Gastrocnemius medialis (tissue), 4 donors: Measurements from ENCODE around the gene ACIN1. TPM values are rescaled to one million over a fixed set of nuclear protein-coding genes. Genes with fewer than 3 reads are reported as not detected.

Source experiments
- ATAC-seq, 2 donors: fragments of 150-250 bp; one replicate each; pipeline ENCODE4 v1.9.1; 2016
- DNase-seq, 2 donors: peaks; one replicate each; pipeline ENCODE4 v3.0.0-alpha.2; 2019
- H3K27ac ChIP-seq, 4 donors: fragments of 200-600 bp; sonication (generic); 1 replicate in 1 of 4; 2 replicates in 3 of 4; pipeline ENCODE4 v1.5.1; 2016 to 2018; ENCODE audit warnings: mild to moderate bottlenecking in 2 of 4, moderate library complexity in 1 of 4
- H3K27me3 ChIP-seq, 3 donors: fragments of 200-600 bp; sonication (generic) in 2 of 3; 1 replicate in 1 of 3; 2 replicates in 2 of 3; pipeline versions ENCODE4 v1.5.1 to v1.6.0; 2016 to 2019; ENCODE audit warnings: mild to moderate bottlenecking in 1 of 3, moderate library complexity in 1 of 3
- H3K36me3 ChIP-seq, 2 donors: fragments of 200-600 bp; sonication (generic) in 1 of 2; one replicate each; pipeline ENCODE4 v1.5.1; 2017 to 2018
- H3K4me1 ChIP-seq, 2 donors: fragments of 200-600 bp; sonication (generic) in 1 of 2; one replicate each; pipeline ENCODE4 v1.5.1; 2016 to 2017; ENCODE audit warnings: mild to moderate bottlenecking in 2 of 2
- H3K4me3 ChIP-seq, 4 donors: fragments of 200-600 bp; sonication (generic) in 3 of 4; 1 replicate in 1 of 4; 2 replicates in 3 of 4; pipeline ENCODE4 v1.5.1; 2016 to 2019; ENCODE audit warnings: mild to moderate bottlenecking in 2 of 4
- H3K9me3 ChIP-seq, 3 donors: fragments of 200-600 bp; sonication (generic) in 2 of 3; 1 replicate in 1 of 3; 2 replicates in 2 of 3; pipeline ENCODE4 v1.5.1; 2016 to 2019
- POLR2A ChIP-seq, 2 donors: fragments of 450-650 bp; IDR thresholded peaks; one replicate each; pipeline ENCODE4 v1.6.1; 2017; ENCODE audit warnings: antibody characterized with exemption in 2 of 2, mild to moderate bottlenecking in 2 of 2, moderate library complexity in 2 of 2
- in situ Hi-C, 4 donors: fragments of 200-750 bp; cut with MboI; loops; one replicate each; pipeline versions ENCODE4 v1.15.0 to v1.8.0; 2017; ENCODE audit warnings: low sequenced_read_pairs in 4 of 4
- intact Hi-C: fragments of 100-400 bp; cut with DNase I; formaldehyde crosslinking; loops from one replicate; pipeline ENCODE4 v1.15.1; 2023; ENCODE audit warnings: low total_unique reads
- total RNA-seq, 4 donors: library from RNA; depleted of rRNA; stranded (reverse); fragments of >200 nt; gene quantifications; one replicate each; pipeline versions ENCODE4 v1.1.0 to v1.2.3, GENCODE V29; 2016
- TF ChIP-seq, protein P1 (sequence below), 5 experiments: fragments of 450-650 bp in 3 of 5; fragments of 200-600 bp in 2 of 5; sonication (generic) in 2 of 5; IDR thresholded peaks in 4 of 5; conservative IDR thresholded peaks in 1 of 5; 1 replicate in 4 of 5; 2 replicates in 1 of 5; pipeline ENCODE4 v1.5.1; 2016 to 2019; ENCODE audit warnings: antibody characterized with exemption in 5 of 5, mild to moderate bottlenecking in 3 of 5, moderate library complexity in 3 of 5

The ACIN1 gene
- total RNA-seq, 4 donors from 2014 or later: 61.9 to 74.8 (median 70.6) TPM

DNA sequence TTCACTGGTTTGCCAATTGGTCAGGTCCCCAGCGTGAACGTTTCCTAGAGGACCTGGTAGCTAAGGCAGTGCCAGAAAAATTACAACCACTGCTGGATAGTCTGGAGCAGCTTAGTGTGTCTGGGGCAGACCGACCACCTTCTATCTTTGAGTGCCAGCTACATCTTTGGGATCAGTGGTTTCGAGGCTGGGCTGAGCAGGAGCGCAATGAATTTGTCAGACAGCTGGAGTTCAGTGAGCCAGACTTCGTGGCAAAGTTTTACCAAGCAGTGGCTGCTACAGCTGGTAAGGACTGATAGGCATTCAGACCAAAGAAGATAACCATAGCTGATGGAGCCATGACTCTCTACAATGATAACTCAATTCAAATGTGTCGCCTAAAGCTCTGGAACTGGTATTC lies 2.9 kb upstream of the ACIN1 start:
- in situ Hi-C loops: no loop called here
- Histone ChIP-seq H3K9me3 (no peaks in the 10 kb centered on the region), H3K4me3 (no peak overlapping the region), H3K27ac (no peak overlapping the region), H3K4me1 (peaks cover 24 to 29% of the 10 kb centered on the region in 2 donors), H3K36me3 (peaks cover 0 to 16% of the 10 kb centered on the region in 2 donors), H3K27me3 (no peaks in the 10 kb centered on the region)
- intact Hi-C loops: no loop called here
- DNase-seq: no peak
- ATAC-seq: no peak
- no peak for TF ChIP-seq POLR2A (IDR thresholded peaks at IDR 0.05)
- TF ChIP-seq, protein P1, sequence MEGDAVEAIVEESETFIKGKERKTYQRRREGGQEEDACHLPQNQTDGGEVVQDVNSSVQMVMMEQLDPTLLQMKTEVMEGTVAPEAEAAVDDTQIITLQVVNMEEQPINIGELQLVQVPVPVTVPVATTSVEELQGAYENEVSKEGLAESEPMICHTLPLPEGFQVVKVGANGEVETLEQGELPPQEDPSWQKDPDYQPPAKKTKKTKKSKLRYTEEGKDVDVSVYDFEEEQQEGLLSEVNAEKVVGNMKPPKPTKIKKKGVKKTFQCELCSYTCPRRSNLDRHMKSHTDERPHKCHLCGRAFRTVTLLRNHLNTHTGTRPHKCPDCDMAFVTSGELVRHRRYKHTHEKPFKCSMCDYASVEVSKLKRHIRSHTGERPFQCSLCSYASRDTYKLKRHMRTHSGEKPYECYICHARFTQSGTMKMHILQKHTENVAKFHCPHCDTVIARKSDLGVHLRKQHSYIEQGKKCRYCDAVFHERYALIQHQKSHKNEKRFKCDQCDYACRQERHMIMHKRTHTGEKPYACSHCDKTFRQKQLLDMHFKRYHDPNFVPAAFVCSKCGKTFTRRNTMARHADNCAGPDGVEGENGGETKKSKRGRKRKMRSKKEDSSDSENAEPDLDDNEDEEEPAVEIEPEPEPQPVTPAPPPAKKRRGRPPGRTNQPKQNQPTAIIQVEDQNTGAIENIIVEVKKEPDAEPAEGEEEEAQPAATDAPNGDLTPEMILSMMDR (IDR thresholded peaks at IDR 0.05 in 4 of 5, conservative IDR thresholded peaks at IDR 0.05 in 1 of 5): no peak

DNA sequence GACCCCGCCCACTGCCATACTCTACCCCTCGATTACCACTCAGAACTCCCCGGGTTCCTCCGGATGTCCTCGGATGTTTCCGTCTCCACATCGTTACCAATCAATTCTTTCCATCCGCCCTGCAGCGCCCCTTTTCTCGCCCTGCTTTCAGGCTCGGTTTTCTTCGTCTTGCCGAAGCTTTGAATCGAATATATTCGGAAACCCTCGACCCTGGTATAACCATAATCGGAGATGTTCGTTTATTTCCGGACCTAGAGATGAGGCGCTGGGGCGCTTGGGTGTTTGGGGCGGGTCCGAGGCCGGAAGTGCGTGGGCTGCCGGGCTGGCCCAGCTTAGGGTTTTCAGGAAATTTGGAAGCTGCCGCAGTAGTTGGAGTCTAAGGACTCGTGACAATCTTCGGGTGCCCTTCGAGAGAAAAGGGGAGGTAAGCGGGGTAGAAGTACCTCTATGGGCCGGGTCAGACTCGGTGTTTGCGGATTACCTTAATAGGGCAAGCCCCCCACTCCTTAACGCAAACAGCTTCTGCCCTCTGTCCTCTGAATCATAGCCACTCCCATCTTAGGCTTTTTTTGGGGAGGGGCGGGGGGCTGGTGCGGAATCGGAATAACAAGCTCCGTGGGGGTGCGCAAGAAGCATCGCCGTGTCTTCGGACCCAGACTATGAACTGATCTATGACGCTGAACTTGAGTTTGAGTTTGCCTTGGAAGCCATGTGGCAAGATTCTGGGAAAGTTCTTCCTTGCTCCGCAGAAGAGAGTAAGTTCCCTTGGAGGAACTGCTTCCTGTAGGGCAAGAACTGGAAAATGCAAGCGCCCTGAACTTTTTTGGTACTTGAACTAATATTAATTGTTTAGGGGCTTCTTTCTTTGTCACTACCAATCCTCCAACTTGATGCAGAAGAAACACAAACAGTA lies 516 bp upstream of the ACIN1 start, which contains the start of gene C14orf119:
C14orf119 (plus strand) TSS at position 310 of the 913 bp plus-strand sequence. CDS start 2,154 bp downstream, outside the sequence.
- Histone ChIP-seq H3K36me3 (peaks cover 0 to 37% of the 10 kb centered on the region in 2 donors), H3K27ac (peak within 1 kb of the TSS; percentile 91 to 100 (median 96)), H3K4me1 (peaks cover 27 to 32% of the 10 kb centered on the region in 2 donors), H3K4me3 (peak within 1 kb of the TSS; percentile 73 to 99 (median 82)), H3K9me3 (no peaks in the 10 kb centered on the region), H3K27me3 (no peaks in the 10 kb centered on the region)
- DNase-seq: peak; percentile 100
- peak; percentile 56 to 69 for TF ChIP-seq POLR2A (IDR thresholded peaks at IDR 0.05)
- TF ChIP-seq, protein P1 (IDR thresholded peaks at IDR 0.05 in 4 of 5, conservative IDR thresholded peaks at IDR 0.05 in 1 of 5): peak in 1 of 5 experiments; percentile 4
- in situ Hi-C loops (no loop called here), intact Hi-C loops (loop anchor here (1.0 to 2.0 kb wide), 4 partner anchors 17 to 206 kb away; partner anchors contain the start of gene PSMB5)
- peak; percentile 96 to 97 for ATAC-seq

DNA sequence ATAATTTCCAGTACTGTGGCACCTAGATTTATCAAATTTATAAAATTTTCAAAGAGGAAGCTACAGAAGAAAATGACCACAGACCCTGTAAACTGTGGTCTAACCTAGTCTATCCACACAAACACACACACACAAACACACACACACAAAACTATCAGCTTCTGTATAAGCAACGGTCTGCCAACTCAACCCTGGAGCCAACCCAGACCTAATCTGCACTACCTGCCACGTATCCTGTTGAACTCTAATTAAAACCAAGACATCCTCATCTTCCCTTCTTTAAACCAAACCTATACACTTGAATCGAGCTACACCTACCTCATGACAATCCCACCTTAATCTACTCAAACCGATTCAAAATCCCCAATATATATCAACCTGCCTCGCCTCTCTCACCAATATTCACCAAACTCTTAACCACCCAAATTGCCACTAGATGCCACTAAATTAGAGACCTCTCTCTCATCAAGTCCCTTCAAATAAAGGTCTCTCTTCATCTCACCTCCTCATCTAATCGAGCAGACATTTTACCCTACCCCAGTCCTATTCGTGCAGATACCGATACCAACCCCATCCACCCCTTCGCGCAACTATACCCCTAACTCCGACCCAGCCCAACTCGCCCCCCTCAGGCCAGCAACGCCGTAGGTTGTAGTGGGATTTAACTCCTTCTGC lies 808 bp downstream of the ACIN1 start:
- TF ChIP-seq, protein P1 (IDR thresholded peaks at IDR 0.05 in 4 of 5, conservative IDR thresholded peaks at IDR 0.05 in 1 of 5): peak in 1 of 5 experiments; percentile 28
- TF ChIP-seq POLR2A (IDR thresholded peaks at IDR 0.05): no peak
- DNase-seq (no peak), ATAC-seq (no peak)
- peak overlapping the region; percentile 73 to 99 (median 82) for H3K4me3 ChIP-seq
- peaks cover 27 to 32% of the 10 kb centered on the region in 2 donors for H3K4me1 ChIP-seq
- intact Hi-C loops (loop anchor here (2.0 kb wide), 3 partner anchors 15 to 59 kb away; partner anchors contain the start of gene PSMB5), in situ Hi-C loops (no loop called here)
- H3K27me3 ChIP-seq: no peaks in the 10 kb centered on the region
- H3K9me3 ChIP-seq: no peaks in the 10 kb centered on the region
- peaks cover 0 to 50% of the 10 kb centered on the region in 2 donors for H3K36me3 ChIP-seq
- H3K27ac ChIP-seq: peak overlapping the region; percentile 91 to 100 (median 96)

DNA sequence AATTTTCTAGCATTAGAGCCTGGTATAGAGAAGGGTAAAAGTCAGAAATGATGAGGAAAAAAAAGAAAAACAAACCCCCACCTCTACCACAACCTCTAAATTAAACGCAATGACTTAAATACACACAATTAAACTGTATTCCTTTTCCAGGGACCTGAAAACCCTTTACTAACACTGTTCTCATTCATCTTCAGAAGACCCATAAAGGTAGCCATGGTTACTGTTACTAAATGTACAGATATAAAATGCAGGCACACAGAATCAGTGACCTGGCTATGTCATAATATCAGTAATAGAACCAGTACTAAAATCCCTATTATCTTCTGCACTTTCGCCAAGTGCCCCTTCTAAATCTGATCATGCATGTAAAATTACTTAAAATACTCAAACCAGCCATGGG lies 1.4 kb downstream of the ACIN1 start:
- no peak for TF ChIP-seq POLR2A (IDR thresholded peaks at IDR 0.05)
- TF ChIP-seq, protein P1 (IDR thresholded peaks at IDR 0.05 in 4 of 5, conservative IDR thresholded peaks at IDR 0.05 in 1 of 5): no peak
- Histone ChIP-seq H3K27ac (peak overlapping the region in 3 of 4 donors; percentile 91 to 100 (median 97)), H3K4me1 (peaks cover 27 to 32% of the 10 kb centered on the region in 2 donors), H3K9me3 (no peaks in the 10 kb centered on the region), H3K36me3 (peaks cover 0 to 56% of the 10 kb centered on the region in 2 donors), H3K27me3 (no peaks in the 10 kb centered on the region), H3K4me3 (peak overlapping the region; percentile 73 to 99 (median 82))
- no peak for DNase-seq
- in situ Hi-C loops: no loop called here
- no peak for ATAC-seq
- intact Hi-C loops: no loop called here
